Left lung (tissue), 10 donors: ENCODE data around the gene LPCAT1. TPM values are rescaled to one million over a fixed set of nuclear protein-coding genes. Genes with fewer than 3 reads are reported as not detected.

ENCODE experiments used
- ATAC-seq: fragments of 200-7000 bp; cut with Tn5 transposase; one replicate; pipeline ENCODE4 v1.9.1; 2020; ENCODE audit warnings: moderate library complexity
- DNase-seq, 4 donors: peaks; one replicate each; pipeline ENCODE4 v3.0.0-alpha.2; 2013 to 2020
- H3K27ac ChIP-seq, 2 donors: fragments of 200-600 bp; sonication (generic) in 1 of 2; one replicate each; pipeline versions ENCODE4 v1.5.0 to v1.8.0; 2020 to 2021
- H3K27me3 ChIP-seq, 2 donors: fragments of 200-600 bp; sonication (generic) in 1 of 2; one replicate each; pipeline versions ENCODE4 v1.5.0 to v1.8.0; 2020 to 2021
- H3K36me3 ChIP-seq, 2 donors: fragments of 200-600 bp; sonication (generic) in 1 of 2; one replicate each; pipeline versions ENCODE4 v1.5.0 to v1.8.0; 2020 to 2021
- H3K4me1 ChIP-seq, 2 donors: fragments of 200-600 bp; one replicate each; pipeline ENCODE4 v1.8.0; 2021
- H3K4me3 ChIP-seq, 2 donors: fragments of 200-600 bp; sonication (generic) in 1 of 2; one replicate each; pipeline versions ENCODE4 v1.5.0 to v1.8.0; 2020 to 2021; ENCODE audit warnings: mild to moderate bottlenecking in 1 of 2
- H3K9me3 ChIP-seq, 2 donors: fragments of 200-600 bp; sonication (generic) in 1 of 2; one replicate each; pipeline versions ENCODE4 v1.5.0 to v1.8.0; 2020 to 2021
- CTCF ChIP-seq, 2 donors: fragments of 200-600 bp; sonication (generic) in 1 of 2; IDR thresholded peaks; one replicate each; pipeline versions ENCODE4 v1.5.0 to v1.8.0; 2021; ENCODE audit warnings: antibody characterized with exemption in 2 of 2
- intact Hi-C, 2 donors: fragments of 100-400 bp; cut with DNase I; formaldehyde crosslinking; loops; one replicate each; pipeline versions ENCODE4 v1.11.2 to v1.14.2; 2022
- polyA plus RNA-seq, 6 donors: library from polyadenylated mRNA; unstranded; fragments of 120-200 nt; gene quantifications; one replicate each; pipeline ENCODE4 v1.2.1, GENCODE V29; 2013; ENCODE audit not compliant: insufficient read length in 6 of 6
- total RNA-seq, 2 donors: library from RNA; stranded (reverse); fragmentation: NEBNext Ultra II Directional; extraction: Animal tissue kit (Norgen Biotek cat#: 25700); gene quantifications; one replicate each; pipeline ENCODE4 v1.2.1, GENCODE V29; 2021
- donor health status: DM: no; HTN: yes; CAD: no.
- donor health status: DM: no; HTN: no; CAD: no.

The LPCAT1 gene
- total and polyA plus RNA-seq, 8 donors = 106 to 751 (median 148) TPM

- Histone ChIP-seq H3K36me3 (peaks cover 0 to 88% of the 10 kb centered on the region in 2 donors), H3K9me3 (no peaks in the 10 kb centered on the region), H3K27ac (no peak overlapping the region), H3K4me3 (no peak overlapping the region), H3K4me1 (no peaks in the 10 kb centered on the region), H3K27me3 (no peaks in the 10 kb centered on the region)
- TF ChIP-seq CTCF (IDR thresholded peaks at IDR 0.05) = no peak
- ATAC-seq (no peak), DNase-seq (no peak)
- intact Hi-C loops = no loop called here
Measured at GRCh38 chr5:1464511-1464910, 59.2 kb downstream of the LPCAT1 start.

GRCh38 chr5:1464096-1464446 lies 59.7 kb downstream of the LPCAT1 start:
- TF ChIP-seq CTCF (IDR thresholded peaks at IDR 0.05) = no peak
- H3K4me1 ChIP-seq = no peaks in the 10 kb centered on the region
- no peak overlapping the region for H3K27ac ChIP-seq
- intact Hi-C loops = no loop called here
- H3K9me3 ChIP-seq = no peaks in the 10 kb centered on the region
- peaks cover 0 to 83% of the 10 kb centered on the region in 2 donors for H3K36me3 ChIP-seq
- H3K4me3 ChIP-seq = no peak overlapping the region
- no peaks in the 10 kb centered on the region for H3K27me3 ChIP-seq
- ATAC-seq = no peak
- peak in 2 of 4 donors; percentile 28 to 45 for DNase-seq

- Histone ChIP-seq H3K36me3 (peaks cover 0 to 78% of the 10 kb centered on the region in 2 donors), H3K4me3 (no peak overlapping the region), H3K27ac (no peak overlapping the region), H3K9me3 (peaks cover 0 to under 1% of the 10 kb centered on the region in 2 donors), H3K4me1 (no peaks in the 10 kb centered on the region), H3K27me3 (no peaks in the 10 kb centered on the region)
- intact Hi-C loops = no loop called here
- no peak for TF ChIP-seq CTCF (IDR thresholded peaks at IDR 0.05)
- peak in 2 of 4 donors; percentile 13 to 65 for DNase-seq
- no peak for ATAC-seq
Measured at GRCh38 chr5:1463326-1464095, 60.2 kb downstream of the LPCAT1 start.

- Histone ChIP-seq H3K9me3 (peaks cover 0 to 10% of the 10 kb centered on the region in 2 donors), H3K27ac (no peak overlapping the region), H3K27me3 (no peaks in the 10 kb centered on the region), H3K36me3 (peaks cover 0 to 66% of the 10 kb centered on the region in 2 donors), H3K4me3 (no peak overlapping the region), H3K4me1 (no peaks in the 10 kb centered on the region)
- intact Hi-C loops = no loop called here
- DNase-seq (peak in 2 of 4 donors; percentile 19 to 72), ATAC-seq (no peak)
- TF ChIP-seq CTCF (IDR thresholded peaks at IDR 0.05) = no peak
Measured at GRCh38 chr5:1462358-1462757, 61.4 kb downstream of the LPCAT1 start.

- ATAC-seq (no peak), DNase-seq (peak in 2 of 4 donors; percentile 20 to 53)
- intact Hi-C loops = no loop called here
- TF ChIP-seq CTCF (IDR thresholded peaks at IDR 0.05) = no peak
- Histone ChIP-seq H3K4me1 (no peaks in the 10 kb centered on the region), H3K27me3 (no peaks in the 10 kb centered on the region), H3K27ac (no peak overlapping the region), H3K36me3 (peaks cover 0 to 57% of the 10 kb centered on the region in 2 donors), H3K9me3 (peaks cover 0 to 19% of the 10 kb centered on the region in 2 donors), H3K4me3 (no peak overlapping the region)
Measured at GRCh38 chr5:1461396-1461795, 62.4 kb downstream of the LPCAT1 start.
